Bronchial epithelial cell (primary cell): Measurements from ENCODE around the gene THEM4. TPM values are rescaled to one million over a fixed set of nuclear protein-coding genes. Genes with fewer than 3 reads are reported as not detected.

Source experiments
- DNase-seq: peaks from one replicate; pipeline ENCODE4 v3.0.0-alpha.2; 2010; ENCODE audit warnings: low read depth
- FAIRE-seq: peaks from 2 replicates; lab custom pipeline; 2011; peaks lifted over from hg19 to GRCh38; lab: Jason Lieb, UNC
- H3K27me3 ChIP-seq: 2 replicates; pipeline ENCODE4 v1.5.1; 2011; ENCODE audit warnings: low read length; ENCODE audit not compliant: control insufficient read depth, insufficient read depth
- H3K36me3 ChIP-seq: 2 replicates; pipeline ENCODE4 v1.5.1; 2011; ENCODE audit warnings: low read length; ENCODE audit not compliant: control insufficient read depth, insufficient read depth
- H3K4me3 ChIP-seq: 2 replicates; pipeline ENCODE4 v1.5.1; 2011; ENCODE audit warnings: mild to moderate bottlenecking, low read depth, low read length, control low read depth
- CTCF ChIP-seq: IDR thresholded peaks from 2 replicates; pipeline ENCODE4 v1.5.1; 2011; ENCODE audit warnings: mild to moderate bottlenecking, moderate library complexity, low read length, control low read depth, inconsistent platforms; ENCODE audit not compliant: insufficient read depth, severe bottlenecking
- total RNA-seq: library from RNA; depleted of rRNA; stranded (reverse); fragments of >200 nt; gene quantifications from 2 replicates; pipeline ENCODE4 v1.2.1, GENCODE V29; 2014

THEM4 gene
- total RNA-seq, 1 donor from 2014 or later = 9.7 TPM

- Histone ChIP-seq H3K36me3 (no peaks in the 10 kb centered on the region), H3K27me3 (no peaks in the 10 kb centered on the region), H3K4me3 (no peak overlapping the region)
- no peak for TF ChIP-seq CTCF
- DNase-seq (peak; percentile 8), FAIRE-seq (no peak)
Measured at GRCh38 chr1:151893176-151893924, 16.0 kb downstream of the THEM4 start.

- Histone ChIP-seq H3K4me3 (no peak overlapping the region), H3K36me3 (no peaks in the 10 kb centered on the region), H3K27me3 (no peaks in the 10 kb centered on the region)
- DNase-seq (no peak), FAIRE-seq (no peak)
- TF ChIP-seq CTCF = no peak
Measured at GRCh38 chr1:151892190-151892589, 17.1 kb downstream of the THEM4 start.

- Histone ChIP-seq H3K36me3 (no peaks in the 10 kb centered on the region), H3K4me3 (no peak overlapping the region), H3K27me3 (no peaks in the 10 kb centered on the region)
- FAIRE-seq (no peak), DNase-seq (no peak)
- no peak for TF ChIP-seq CTCF
Measured at GRCh38 chr1:151891512-151891911, 17.8 kb downstream of the THEM4 start.

GRCh38 chr1:151888972-151889570, 20.2 kb downstream of the THEM4 start:
- DNase-seq = peak; percentile 42
- peak; percentile 24 for TF ChIP-seq CTCF
- no peak for FAIRE-seq
- Histone ChIP-seq H3K36me3 (no peaks in the 10 kb centered on the region), H3K4me3 (no peak overlapping the region), H3K27me3 (no peaks in the 10 kb centered on the region)

GRCh38 chr1:151887028-151887427, 22.3 kb downstream of the THEM4 start:
- no peak for TF ChIP-seq CTCF
- Histone ChIP-seq H3K27me3 (no peaks in the 10 kb centered on the region), H3K36me3 (no peaks in the 10 kb centered on the region), H3K4me3 (no peak overlapping the region)
- DNase-seq (peak; percentile 89), FAIRE-seq (no peak)
